IMR-90 (cell line): ENCODE results near the gene HS6ST3. TPM values are rescaled to one million over a fixed set of nuclear protein-coding genes. Genes with fewer than 3 reads are reported as not detected.

ENCODE experiments used
- ATAC-seq: fragments of 200-7000 bp; cut with Tn5 transposase; 2 replicates; pipeline ENCODE4 v1.9.1; 2020; ENCODE audit warnings: low read depth, mild to moderate bottlenecking, moderate library complexity
- BruUV-seq: library from RNA; stranded (reverse); fragments of 400-500 nt; replicated peaks from 2 replicates; lab custom pipeline; 2021; lab: Mats Ljungman, UMichigan
- CTCF ChIA-PET: fragments of 300-600 bp; formaldehyde crosslinking; extraction: SDS; loops from one replicate; lab custom pipeline; 2021; ENCODE audit warnings: antibody characterized with exemption; lab: Yijun Ruan, JAX
- POLR2A ChIA-PET: fragments of 300-600 bp; sonication (Branson Sonifier 250); formaldehyde crosslinking; loops from one replicate; lab custom pipeline; 2022; ENCODE audit warnings: antibody characterized with exemption; ENCODE audit not compliant: unreplicated experiment; lab: Charles Lee
- DNase-seq: peaks from one replicate; pipeline ENCODE4 v3.0.0; 2013
- H2AFZ ChIP-seq: replicated peaks from 2 replicates; pipeline ENCODE3; 2013; ENCODE audit warnings: low read length, mild to moderate bottlenecking; ENCODE audit not compliant: poor library complexity
- H2AK5ac ChIP-seq: 2 replicates; pipeline ENCODE4 v1.6.1; 2013; ENCODE audit warnings: low read depth, low read length, inconsistent platforms
- H2AK9ac ChIP-seq: replicated peaks from 2 replicates; pipeline ENCODE3; 2013; ENCODE audit warnings: mild to moderate bottlenecking, low read depth, low read length, moderate library complexity; ENCODE audit not compliant: poor library complexity
- H2BK120ac ChIP-seq: 2 replicates; pipeline ENCODE4 v1.6.1; 2013; ENCODE audit warnings: low read depth, low read length, inconsistent platforms
- H2BK15ac ChIP-seq: 3 replicates; pipeline ENCODE4 v1.6.1; 2013; ENCODE audit warnings: low read depth, low read length, inconsistent platforms
- H2BK20ac ChIP-seq: 2 replicates; pipeline ENCODE4 v1.6.1; 2013; ENCODE audit warnings: low read depth, mild to moderate bottlenecking, inconsistent platforms, low read length, moderate library complexity
- H2BK5ac ChIP-seq: 2 replicates; pipeline ENCODE4 v1.6.1; 2013; ENCODE audit warnings: mild to moderate bottlenecking, low read depth, low read length, inconsistent platforms; ENCODE audit not compliant: poor library complexity, severe bottlenecking
- H3K14ac ChIP-seq: replicated peaks from 2 replicates; pipeline ENCODE4 v1.6.1; 2013; ENCODE audit warnings: low read depth, low read length, inconsistent platforms
- H3K18ac ChIP-seq: 2 replicates; pipeline ENCODE4 v1.6.1; 2013; ENCODE audit warnings: low read depth, low read length, control low read depth
- H3K23ac ChIP-seq: 2 replicates; pipeline ENCODE4 v1.6.1; 2013; ENCODE audit warnings: low read depth, low read length, inconsistent platforms
- H3K27ac ChIP-seq: 2 replicates; pipeline ENCODE4 v1.5.1; 2013; ENCODE audit warnings: mild to moderate bottlenecking, control low read depth, low read length; ENCODE audit not compliant: insufficient read depth
- H3K27me3 ChIP-seq: 2 replicates; pipeline ENCODE4 v1.6.1; 2013; ENCODE audit warnings: low read length; ENCODE audit not compliant: control insufficient read depth, insufficient read depth
- H3K36me3 ChIP-seq: 2 replicates; pipeline ENCODE4 v1.6.1; 2013; ENCODE audit warnings: low read length, mixed read lengths; ENCODE audit not compliant: control insufficient read depth, insufficient read depth
- H3K4ac ChIP-seq: 2 replicates; pipeline ENCODE4 v1.6.1; 2013; ENCODE audit warnings: low read depth, low read length, inconsistent platforms
- H3K4me1 ChIP-seq: 2 replicates; pipeline ENCODE4 v1.6.1; 2013; ENCODE audit warnings: low read length, mixed read lengths; ENCODE audit not compliant: control insufficient read depth, insufficient read depth
- H3K4me2 ChIP-seq: 2 replicates; pipeline ENCODE4 v1.6.1; 2013; ENCODE audit warnings: low read depth, mild to moderate bottlenecking, control low read depth, low read length, moderate library complexity
- H3K4me3 ChIP-seq: 2 replicates; pipeline ENCODE4 v1.5.1; 2013; ENCODE audit warnings: low read depth, mild to moderate bottlenecking, control low read depth, low read length, moderate library complexity; ENCODE audit not compliant: insufficient read depth
- H3K56ac ChIP-seq: 2 replicates; pipeline ENCODE4 v1.6.1; 2013; ENCODE audit warnings: low read length, inconsistent platforms; ENCODE audit not compliant: insufficient read depth; ENCODE audit errors: extremely low read depth
- H3K79me1 ChIP-seq, 2 experiments: 2 replicates each; pipeline ENCODE4 v1.6.1; 2013; ENCODE audit warnings: low read length in 2 of 2, inconsistent platforms in 1 of 2, low read depth in 1 of 2
- H3K9ac ChIP-seq: 2 replicates; pipeline ENCODE4 v1.6.1; 2013; ENCODE audit warnings: low read depth, low read length, control low read depth
- H3K9me1 ChIP-seq: 2 replicates; pipeline ENCODE4 v1.6.1; 2013; ENCODE audit warnings: low read length, inconsistent platforms; ENCODE audit not compliant: insufficient read depth
- H3K9me3 ChIP-seq: 2 replicates; pipeline ENCODE4 v1.6.1; 2013; ENCODE audit warnings: low read length; ENCODE audit not compliant: control insufficient read depth, insufficient read depth
- H4K20me1 ChIP-seq: 2 replicates; pipeline ENCODE4 v1.6.1; 2013; ENCODE audit warnings: low read length, inconsistent platforms; ENCODE audit not compliant: insufficient read depth
- H4K5ac ChIP-seq: 2 replicates; pipeline ENCODE4 v1.6.1; 2013; ENCODE audit warnings: mild to moderate bottlenecking, low read depth, low read length, control low read depth
- H4K8ac ChIP-seq, 2 experiments: 2 replicates each; pipeline ENCODE4 v1.6.1; 2013; ENCODE audit warnings: low read depth in 2 of 2, low read length in 2 of 2, control low read depth in 1 of 2, inconsistent platforms in 1 of 2
- H4K91ac ChIP-seq: 2 replicates; pipeline ENCODE4 v1.6.1; 2013; ENCODE audit warnings: low read depth, low read length, inconsistent platforms; ENCODE audit not compliant: insufficient read depth
- BHLHE40 ChIP-seq: fragments of 150-350 bp; IDR thresholded peaks from 2 replicates; pipeline ENCODE4 v1.6.1; 2016; ENCODE audit warnings: mild to moderate bottlenecking, low read depth, low read length
- CEBPB ChIP-seq: IDR thresholded peaks from 2 replicates; pipeline ENCODE4 v1.6.1; 2012; ENCODE audit warnings: low read depth, low read length, improper control_type of control experiment
- CHD1 ChIP-seq: IDR thresholded peaks from 2 replicates; pipeline ENCODE4 v1.6.1; 2012; ENCODE audit warnings: low read depth, low read length, improper control_type of control experiment
- CTCF ChIP-seq: conservative IDR thresholded peaks from 2 replicates; pipeline ENCODE4 v1.5.1; 2012; ENCODE audit warnings: mild to moderate bottlenecking, low read depth, low read length, improper control_type of control experiment
- FOS ChIP-seq: fragments of 150-350 bp; IDR thresholded peaks from 2 replicates; pipeline ENCODE4 v1.6.1; 2016; ENCODE audit warnings: low read depth, low read length
- MAFK ChIP-seq: IDR thresholded peaks from 2 replicates; pipeline ENCODE4 v1.6.1; 2012; ENCODE audit warnings: low read depth, low read length, improper control_type of control experiment
- MAZ ChIP-seq: IDR thresholded peaks from 2 replicates; pipeline ENCODE4 v1.6.1; 2012; ENCODE audit warnings: low read depth, mild to moderate bottlenecking, low read length, improper control_type of control experiment, moderate library complexity, borderline replicate concordance
- MXI1 ChIP-seq: IDR thresholded peaks from 2 replicates; pipeline ENCODE4 v1.6.1; 2012; ENCODE audit warnings: low read depth, mild to moderate bottlenecking, low read length, moderate library complexity, borderline replicate concordance
- NFE2L2 ChIP-seq: fragments of 150-350 bp; IDR thresholded peaks from 2 replicates; pipeline ENCODE4 v1.6.1; 2016; ENCODE audit warnings: low read depth, mild to moderate bottlenecking, low read length
- POLR2A ChIP-seq: IDR thresholded peaks from 2 replicates; pipeline ENCODE4 v1.6.1; 2012; ENCODE audit warnings: mild to moderate bottlenecking, low read depth, low read length
- RAD21 ChIP-seq: IDR thresholded peaks from 2 replicates; pipeline ENCODE4 v1.6.1; 2012; ENCODE audit warnings: low read length, improper control_type of control experiment
- RCOR1 ChIP-seq: IDR thresholded peaks from 2 replicates; pipeline ENCODE4 v1.6.1; 2012; ENCODE audit warnings: mild to moderate bottlenecking, low read length, improper control_type of control experiment; ENCODE audit not compliant: insufficient replicate concordance
- RFX5 ChIP-seq: IDR thresholded peaks from 2 replicates; pipeline ENCODE4 v1.8.0; 2012; ENCODE audit warnings: low read depth, mild to moderate bottlenecking, low read length, moderate library complexity
- SMC3 ChIP-seq: fragments of 150-350 bp; IDR thresholded peaks from 2 replicates; pipeline ENCODE4 v1.6.1; 2016; ENCODE audit warnings: low read depth, mild to moderate bottlenecking, antibody characterized with exemption, low read length, moderate library complexity
- whole genome bisulfite sequencing, 2 experiments: methylation state at CpG; one replicate each; pipeline versions ENCODE4 v1.1.5 to v1.1.7; 2013; ENCODE audit warnings: missing lambda C conversion rate in 2 of 2; ENCODE audit not compliant: insufficient read length in 1 of 2; ENCODE audit errors: extremely low coverage in 2 of 2; 5-methylcytosine and 5-hydroxymethylcytosine counted together
- dilution Hi-C: fragments of 300-500 bp; cut with HindIII; formaldehyde crosslinking; loops from one replicate; pipeline ENCODE4 v1.14.3; 2018; ENCODE audit warnings: low sequenced_read_pairs; ENCODE audit not compliant: unreplicated experiment
- in situ Hi-C: fragments of 300-500 bp; cut with MboI; formaldehyde crosslinking; loops from 3 replicates; pipeline ENCODE4 v1.14.3; 2019; ENCODE audit warnings: low sequenced_read_pairs, inconsistent platforms, mixed read lengths
- intact Hi-C: fragments of 100-400 bp; cut with micrococcal nuclease; formaldehyde crosslinking; loops from 2 replicates; pipeline ENCODE4 v1.10.0; 2022
- polyA plus RNA-seq, 3 experiments: library from polyadenylated mRNA; depleted of rRNA; stranded (reverse); fragments of >200 nt; gene quantifications; 2 replicates each; pipeline ENCODE4 v1.2.3, GENCODE V29; 2012; ENCODE audit warnings: low replicate concordance in 1 of 3
- total RNA-seq: library from RNA; depleted of rRNA; stranded (reverse); fragments of >200 nt; gene quantifications from 2 replicates; pipeline ENCODE4 v1.2.3, GENCODE V29; 2012
- TF ChIP-seq, protein P1 (sequence below): fragments of 150-350 bp; IDR thresholded peaks from 2 replicates; pipeline ENCODE4 v1.6.1; 2016; ENCODE audit warnings: low read depth, mild to moderate bottlenecking, low read length, moderate library complexity, borderline replicate concordance
- TF ChIP-seq, protein P2 (sequence below): fragments of 150-350 bp; IDR thresholded peaks from 2 replicates; pipeline ENCODE4 v1.6.1; 2017; ENCODE audit warnings: mild to moderate bottlenecking, antibody characterized with exemption, low read length, low read depth

HS6ST3 gene
- total and polyA plus RNA-seq, 2 of the 4 experiments (the other 2 are of a cell fraction): not detected

DNA sequence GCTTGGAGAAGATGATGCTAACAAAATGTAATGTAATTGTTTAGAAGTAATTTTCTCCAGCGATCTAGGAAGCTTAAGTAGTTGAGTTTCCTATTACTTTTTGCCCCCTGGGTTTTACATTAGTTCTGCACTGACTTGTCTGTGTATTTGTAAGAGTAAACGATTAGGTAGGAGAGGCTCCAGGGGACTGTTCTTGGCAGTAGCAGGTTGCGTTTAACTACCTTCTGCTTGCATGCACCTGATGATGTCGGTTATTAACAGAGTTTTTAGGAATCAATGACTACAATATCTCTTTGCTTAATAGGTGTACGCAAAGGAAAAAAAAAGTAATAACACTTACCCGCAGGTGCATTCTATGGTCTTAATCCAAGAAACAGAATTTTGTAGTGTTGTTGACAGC is 18.4 kb upstream of the HS6ST3 start:
- dilution Hi-C loops (no loop called here), intact Hi-C loops (no loop called here), in situ Hi-C loops (no loop called here)
- Histone ChIP-seq H3K18ac (no peak overlapping the region), H3K23ac (no peak overlapping the region), H3K27ac (no peak overlapping the region), H3K56ac (no peak overlapping the region), H3K9me3 (no peaks in the 10 kb centered on the region), H2BK5ac (no peak overlapping the region), H3K4me3 (no peak overlapping the region), H4K5ac (no peak overlapping the region), H3K79me1 (no peaks in the 10 kb centered on the region), H2BK20ac (no peak overlapping the region), H4K91ac (no peak overlapping the region), H3K36me3 (no peaks in the 10 kb centered on the region), H2AK5ac (no peak overlapping the region), H2AFZ (no peak overlapping the region), H2BK120ac (no peak overlapping the region), H4K20me1 (no peaks in the 10 kb centered on the region), H3K9ac (no peak overlapping the region), H3K27me3 (peaks cover 2% of the 10 kb centered on the region; the same call in 1 of the 2 replicates), H3K14ac (no peak overlapping the region), H3K9me1 (no peaks in the 10 kb centered on the region), H2BK15ac (no peak overlapping the region), H3K4me2 (no peak overlapping the region), H4K8ac (no peak overlapping the region), H3K4ac (no peak overlapping the region), H2AK9ac (no peak overlapping the region), H3K4me1 (no peaks in the 10 kb centered on the region)
- TF ChIP-seq MAZ (no peak), FOS (no peak), RCOR1 (no peak), MXI1 (no peak), RAD21 (no peak), BHLHE40 (no peak), CTCF (no peak), MAFK (no peak), CHD1 (no peak), SMC3 (no peak), RFX5 (no peak), POLR2A (no peak), CEBPB (no peak), NFE2L2 (no peak)
- TF ChIP-seq, protein P1, sequence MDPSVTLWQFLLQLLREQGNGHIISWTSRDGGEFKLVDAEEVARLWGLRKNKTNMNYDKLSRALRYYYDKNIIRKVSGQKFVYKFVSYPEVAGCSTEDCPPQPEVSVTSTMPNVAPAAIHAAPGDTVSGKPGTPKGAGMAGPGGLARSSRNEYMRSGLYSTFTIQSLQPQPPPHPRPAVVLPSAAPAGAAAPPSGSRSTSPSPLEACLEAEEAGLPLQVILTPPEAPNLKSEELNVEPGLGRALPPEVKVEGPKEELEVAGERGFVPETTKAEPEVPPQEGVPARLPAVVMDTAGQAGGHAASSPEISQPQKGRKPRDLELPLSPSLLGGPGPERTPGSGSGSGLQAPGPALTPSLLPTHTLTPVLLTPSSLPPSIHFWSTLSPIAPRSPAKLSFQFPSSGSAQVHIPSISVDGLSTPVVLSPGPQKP: no peak
- TF ChIP-seq, protein P2, sequence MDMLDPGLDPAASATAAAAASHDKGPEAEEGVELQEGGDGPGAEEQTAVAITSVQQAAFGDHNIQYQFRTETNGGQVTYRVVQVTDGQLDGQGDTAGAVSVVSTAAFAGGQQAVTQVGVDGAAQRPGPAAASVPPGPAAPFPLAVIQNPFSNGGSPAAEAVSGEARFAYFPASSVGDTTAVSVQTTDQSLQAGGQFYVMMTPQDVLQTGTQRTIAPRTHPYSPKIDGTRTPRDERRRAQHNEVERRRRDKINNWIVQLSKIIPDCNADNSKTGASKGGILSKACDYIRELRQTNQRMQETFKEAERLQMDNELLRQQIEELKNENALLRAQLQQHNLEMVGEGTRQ: no peak
- ATAC-seq: no peak
- POLR2A ChIA-PET: no interaction called here
- BruUV-seq: no TSS peak
- no peak for DNase-seq
- WGBS, 2 experiments: no CpG with 5 or more reads among the region's 6 CpGs
- CTCF ChIA-PET: no interaction called here
